T1000 (cell line): Measurements from ENCODE around the gene GIPC3.

ENCODE experiments used
- DNase-seq: peaks from one replicate; lab custom pipeline; 2025; ENCODE audit warnings: mixed read lengths; lab: John Stamatoyannopoulos, UW

GIPC3 gene

GRCh38 chr19:3638208-3639193 is 53.2 kb downstream of the GIPC3 start:
- no peak for DNase-seq

- no peak for DNase-seq
Observed at GRCh38 chr19:3639479-3639878, 54.2 kb downstream of the GIPC3 start.

- no peak for DNase-seq
Observed at GRCh38 chr19:3641515-3642269, 56.4 kb downstream of the GIPC3 start.

GRCh38 chr19:3642296-3642695 is 57.0 kb downstream of the GIPC3 start:
- no peak for DNase-seq
